SJCRH30 (cell line): Measurements from ENCODE around the gene TLR9. TPM values are rescaled to one million over a fixed set of nuclear protein-coding genes. Genes with fewer than 3 reads are reported as not detected.
"Not testable (repeated sequence)": the region's sequence is repeated elsewhere in the genome, so short reads cannot be mapped to it uniquely, and the experiment has no call there.

Experiments used
- DNase-seq, 2 experiments: peaks; one replicate each; pipeline ENCODE4 v3.0.0-alpha.2; 2015 to 2020
- H3K27ac ChIP-seq: fragments of 250-450 bp; sonication (Bioruptor Pico); 2 replicates; pipeline ENCODE4 v1.5.1; 2020; ENCODE audit warnings: mild to moderate bottlenecking, moderate library complexity
- H3K27me3 ChIP-seq: fragments of 250-450 bp; sonication (Bioruptor Pico); 2 replicates; pipeline ENCODE4 v1.5.1; 2020; ENCODE audit warnings: mild to moderate bottlenecking, moderate library complexity
- H3K36me3 ChIP-seq: fragments of 250-450 bp; sonication (Bioruptor Pico); 2 replicates; pipeline ENCODE4 v1.5.1; 2020; ENCODE audit warnings: mild to moderate bottlenecking, moderate library complexity
- H3K4me1 ChIP-seq: fragments of 250-450 bp; sonication (Bioruptor Pico); 2 replicates; pipeline ENCODE4 v1.5.1; 2020; ENCODE audit warnings: mild to moderate bottlenecking, moderate library complexity
- H3K4me3 ChIP-seq: fragments of 250-450 bp; sonication (Bioruptor Pico); 2 replicates; pipeline ENCODE4 v1.5.1; 2020; ENCODE audit warnings: mild to moderate bottlenecking, moderate library complexity
- H3K9me3 ChIP-seq: fragments of 250-450 bp; sonication (Bioruptor Pico); replicated peaks from 2 replicates; pipeline ENCODE4 v1.5.1; 2020; ENCODE audit warnings: mild to moderate bottlenecking, moderate library complexity
- total RNA-seq: library from RNA; depleted of rRNA; stranded (reverse); fragments of >200 nt; shearing (Covaris generic); gene quantifications from 2 replicates; pipeline ENCODE4 v1.2.3, GENCODE V29; 2014

The TLR9 gene
- total RNA-seq, 1 experiment from 2014 or later, result not detected

DNA sequence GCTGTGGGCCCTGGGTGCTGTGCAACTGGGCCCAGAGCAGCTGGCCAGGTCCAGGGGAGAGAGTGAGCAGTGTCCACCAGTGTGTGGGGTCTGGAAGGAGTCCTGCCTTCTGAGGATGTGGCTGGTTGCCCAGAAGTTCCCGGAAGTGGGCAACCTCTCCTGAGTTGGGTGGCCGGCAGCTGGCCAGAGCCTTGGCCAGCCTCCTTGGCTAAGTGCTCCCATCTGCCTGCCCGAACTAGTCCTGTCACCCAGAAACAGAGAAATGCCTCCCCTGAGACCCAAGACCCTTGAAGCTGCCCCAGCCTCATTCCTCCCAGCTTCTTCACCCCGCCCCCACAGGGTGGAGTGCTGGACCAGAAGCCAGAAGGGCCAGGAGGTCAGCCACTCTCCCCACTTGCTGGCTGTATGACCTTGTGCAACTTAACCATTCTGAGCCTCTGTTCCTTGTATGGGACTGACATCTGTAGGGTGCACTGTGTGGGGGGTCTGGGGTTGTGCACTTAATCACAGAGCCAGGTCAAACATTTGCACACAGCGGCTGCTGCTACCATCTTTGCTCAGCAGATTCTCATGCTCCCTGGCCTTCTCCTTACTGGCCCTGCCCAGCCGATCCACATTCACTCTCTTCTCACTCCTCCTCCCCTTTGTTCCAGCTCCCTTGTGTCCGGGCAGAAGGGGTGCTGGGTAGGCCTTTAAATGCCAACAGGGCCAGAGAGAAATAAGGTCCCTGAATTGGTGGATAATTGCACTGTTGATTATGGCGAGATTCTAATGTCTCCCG is 35.0 kb downstream of the TLR9 start:
- no peak overlapping the region for H3K4me3 ChIP-seq
- H3K27me3 ChIP-seq, result no peaks in the 10 kb centered on the region
- peak overlapping the region; percentile 39 for H3K27ac ChIP-seq
- H3K4me1 ChIP-seq, result peaks cover 18% of the 10 kb centered on the region
- peak; percentile 82 to 85 for DNase-seq
- H3K9me3 ChIP-seq, result no peaks in the 10 kb centered on the region
- H3K36me3 ChIP-seq, result no peaks in the 10 kb centered on the region

GRCh38 chr3:52188556-52188955 is 36.9 kb downstream of the TLR9 start:
- no peak overlapping the region for H3K4me3 ChIP-seq
- peaks cover 28% of the 10 kb centered on the region for H3K4me1 ChIP-seq
- no peaks in the 10 kb centered on the region for H3K9me3 ChIP-seq
- H3K27me3 ChIP-seq, result no peaks in the 10 kb centered on the region
- H3K27ac ChIP-seq, result no peak overlapping the region
- H3K36me3 ChIP-seq, result no peaks in the 10 kb centered on the region
- no peak for DNase-seq

DNA sequence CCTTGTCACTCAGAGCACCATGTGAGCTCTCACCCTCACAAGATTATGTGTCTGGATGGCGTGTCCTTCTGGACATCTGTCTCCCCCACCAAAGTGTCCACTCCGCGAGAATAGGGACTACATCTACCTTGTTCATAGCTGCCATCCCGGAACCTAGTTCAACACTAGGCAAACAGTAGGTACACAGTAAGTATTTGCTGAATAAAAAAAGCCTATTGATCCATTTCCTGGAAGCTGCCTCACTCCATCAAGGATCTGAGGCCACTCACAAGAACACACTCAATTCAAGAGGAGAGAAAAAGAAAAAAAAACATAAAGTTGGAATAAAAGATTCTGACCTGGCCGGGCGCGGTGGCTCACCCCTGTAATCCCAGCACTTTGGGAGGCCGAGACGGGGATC is 38.7 kb downstream of the TLR9 start:
- no peak for DNase-seq
- Histone ChIP-seq H3K27me3 (no peaks in the 10 kb centered on the region), H3K36me3 (no peaks in the 10 kb centered on the region), H3K27ac (no peak overlapping the region), H3K4me3 (no peak overlapping the region), H3K9me3 (no peaks in the 10 kb centered on the region), H3K4me1 (peaks cover 34% of the 10 kb centered on the region)

GRCh38 chr3:52185837-52186236 is 39.6 kb downstream of the TLR9 start:
- Histone ChIP-seq H3K27me3 (no peaks in the 10 kb centered on the region), H3K36me3 (no peaks in the 10 kb centered on the region), H3K27ac (no peak overlapping the region), H3K4me1 (peaks cover 35% of the 10 kb centered on the region), H3K9me3 (no peaks in the 10 kb centered on the region), H3K4me3 (no peak overlapping the region)
- DNase-seq, result no peak

DNA sequence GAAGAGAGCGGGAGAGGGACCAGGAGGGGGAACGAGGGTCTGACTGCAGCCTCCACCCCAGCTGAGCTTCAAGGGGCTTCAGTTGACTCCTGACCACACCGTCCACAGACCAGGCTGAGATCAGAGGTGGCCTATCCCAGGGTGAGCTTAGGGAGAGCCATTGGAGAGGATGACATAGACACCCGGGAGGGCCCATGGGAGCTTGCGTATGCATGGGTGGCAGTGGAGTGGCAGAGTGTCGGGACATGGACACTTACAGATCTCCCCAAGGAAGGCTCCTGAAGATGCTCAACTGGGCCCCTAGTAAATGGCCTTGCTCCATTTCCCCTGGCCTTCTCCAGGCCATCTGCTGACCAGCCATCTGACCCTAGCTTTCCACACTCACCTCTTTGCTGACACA is 40.1 kb downstream of the TLR9 start:
- Histone ChIP-seq H3K27ac (no peak overlapping the region), H3K36me3 (no peaks in the 10 kb centered on the region), H3K4me3 (no peak overlapping the region), H3K27me3 (no peaks in the 10 kb centered on the region), H3K9me3 (no peaks in the 10 kb centered on the region), H3K4me1 (peaks cover 30% of the 10 kb centered on the region)
- no peak for DNase-seq

DNA sequence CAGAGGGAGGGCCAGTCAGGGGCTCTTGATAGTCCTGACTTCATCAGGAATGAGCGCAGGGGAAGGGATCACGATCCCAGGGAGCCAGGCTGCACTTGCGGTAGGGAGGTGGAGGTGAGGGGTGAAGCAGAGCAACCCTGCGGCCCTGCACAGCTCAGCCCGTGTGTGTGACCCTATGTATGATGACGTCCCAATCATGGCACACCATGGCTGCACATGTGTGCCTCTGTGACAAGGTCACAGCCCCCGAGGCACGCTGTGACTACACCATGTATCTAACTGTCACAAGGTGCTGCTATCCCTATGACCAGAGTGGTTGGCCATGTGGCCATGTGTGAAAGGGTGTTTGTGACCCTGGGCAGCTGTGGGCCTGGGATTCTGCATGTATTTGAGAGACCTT is 40.8 kb downstream of the TLR9 start:
- H3K9me3 ChIP-seq, result no peaks in the 10 kb centered on the region
- no peaks in the 10 kb centered on the region for H3K27me3 ChIP-seq
- H3K27ac ChIP-seq, result no peak overlapping the region
- peaks cover 23% of the 10 kb centered on the region for H3K4me1 ChIP-seq
- H3K4me3 ChIP-seq, result no peak overlapping the region
- DNase-seq, result no peak
- H3K36me3 ChIP-seq, result no peaks in the 10 kb centered on the region

GRCh38 chr3:52183786-52184445 is 41.5 kb downstream of the TLR9 start:
- no peaks in the 10 kb centered on the region for H3K9me3 ChIP-seq
- no peak overlapping the region for H3K27ac ChIP-seq
- no peaks in the 10 kb centered on the region for H3K27me3 ChIP-seq
- no peaks in the 10 kb centered on the region for H3K36me3 ChIP-seq
- DNase-seq, result peak; percentile 51 to 69
- H3K4me3 ChIP-seq, result no peak overlapping the region
- H3K4me1 ChIP-seq, result peaks cover 21% of the 10 kb centered on the region; the same call in 1 of the 2 replicates

- no peaks in the 10 kb centered on the region for H3K36me3 ChIP-seq
- no peaks in the 10 kb centered on the region for H3K9me3 ChIP-seq
- no peak overlapping the region for H3K4me3 ChIP-seq
- DNase-seq, result no peak
- peaks cover 21% of the 10 kb centered on the region; the same call in 1 of the 2 replicates for H3K4me1 ChIP-seq
- no peak overlapping the region for H3K27ac ChIP-seq
- no peaks in the 10 kb centered on the region for H3K27me3 ChIP-seq
Measured at GRCh38 chr3:52182691-52183090, 42.8 kb downstream of the TLR9 start.

DNA sequence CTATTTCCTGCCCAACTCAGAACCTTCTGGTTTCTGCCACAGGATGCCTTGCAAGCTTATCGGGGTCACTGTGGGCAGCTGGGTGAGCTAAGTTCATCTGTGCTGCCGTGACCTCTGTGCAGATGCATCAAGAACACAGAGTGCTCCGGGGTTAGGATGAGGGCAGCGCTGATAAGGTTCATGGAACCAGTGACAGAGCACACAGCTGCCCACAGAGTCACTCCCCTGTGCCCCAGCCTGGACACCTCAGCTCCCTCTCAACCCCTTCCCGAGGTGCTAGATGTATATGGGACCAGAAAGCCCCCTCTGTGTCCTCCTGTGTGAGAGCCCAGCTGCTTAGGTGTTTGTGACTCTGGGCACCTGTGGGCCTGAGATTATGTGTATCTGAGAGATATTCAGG is 43.2 kb downstream of the TLR9 start:
- Histone ChIP-seq H3K27ac (no peak overlapping the region), H3K36me3 (no peaks in the 10 kb centered on the region), H3K4me1 (peaks cover 22% of the 10 kb centered on the region; the same call in 1 of the 2 replicates), H3K9me3 (no peaks in the 10 kb centered on the region), H3K4me3 (no peak overlapping the region), H3K27me3 (no peaks in the 10 kb centered on the region)
- no peak for DNase-seq

DNA sequence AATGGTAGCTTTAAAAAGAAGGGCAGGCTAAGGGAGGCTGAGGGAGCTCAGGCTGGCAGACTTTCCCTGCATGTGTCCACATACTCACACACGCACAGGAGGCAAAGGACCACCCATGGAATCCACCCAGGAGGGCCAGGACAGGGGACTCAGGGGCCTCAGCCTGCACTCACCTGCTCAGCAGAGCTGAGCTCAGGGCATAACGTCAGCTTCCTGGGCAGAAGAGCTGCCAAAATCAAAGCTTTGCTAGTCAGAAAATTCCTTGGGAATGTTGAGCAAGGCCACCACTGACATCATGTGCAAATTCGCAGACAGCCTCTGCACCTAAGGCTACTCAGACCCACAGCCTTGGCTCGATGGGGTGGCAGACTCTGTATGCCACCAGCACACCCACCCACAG is 43.9 kb downstream of the TLR9 start:
- H3K4me1 ChIP-seq, result peaks cover 28% of the 10 kb centered on the region; the same call in 1 of the 2 replicates
- no peaks in the 10 kb centered on the region for H3K9me3 ChIP-seq
- no peaks in the 10 kb centered on the region for H3K36me3 ChIP-seq
- H3K27me3 ChIP-seq, result no peaks in the 10 kb centered on the region
- no peak overlapping the region for H3K4me3 ChIP-seq
- peak in 1 of 2 experiments; percentile 46 for DNase-seq
- H3K27ac ChIP-seq, result no peak overlapping the region

DNA sequence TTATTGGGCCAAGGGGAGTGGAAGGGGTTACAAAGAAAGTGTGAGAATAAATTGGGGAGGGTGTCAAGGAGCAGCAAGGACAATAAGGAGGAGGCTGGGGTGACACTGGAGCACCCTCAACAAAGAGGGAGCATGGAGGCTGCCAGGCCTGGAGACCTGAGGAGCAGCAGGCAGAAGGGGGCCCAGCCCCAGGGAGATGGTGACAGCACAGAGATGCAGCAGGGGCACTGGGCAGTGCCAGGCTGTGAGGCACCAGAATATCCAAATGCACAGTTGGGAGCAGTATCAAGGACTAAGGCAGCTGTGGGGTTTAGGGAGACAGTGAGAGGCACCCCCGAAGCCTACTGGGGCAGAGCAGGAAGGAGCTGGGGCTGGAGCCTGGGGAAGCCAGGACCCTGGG is 46.9 kb downstream of the TLR9 start:
- no peak for DNase-seq
- Histone ChIP-seq H3K9me3 (no peaks in the 10 kb centered on the region), H3K27me3 (no peaks in the 10 kb centered on the region), H3K4me3 (no peak overlapping the region), H3K27ac (no peak overlapping the region), H3K4me1 (peaks cover 21% of the 10 kb centered on the region; the same call in 1 of the 2 replicates), H3K36me3 (no peaks in the 10 kb centered on the region)

DNA sequence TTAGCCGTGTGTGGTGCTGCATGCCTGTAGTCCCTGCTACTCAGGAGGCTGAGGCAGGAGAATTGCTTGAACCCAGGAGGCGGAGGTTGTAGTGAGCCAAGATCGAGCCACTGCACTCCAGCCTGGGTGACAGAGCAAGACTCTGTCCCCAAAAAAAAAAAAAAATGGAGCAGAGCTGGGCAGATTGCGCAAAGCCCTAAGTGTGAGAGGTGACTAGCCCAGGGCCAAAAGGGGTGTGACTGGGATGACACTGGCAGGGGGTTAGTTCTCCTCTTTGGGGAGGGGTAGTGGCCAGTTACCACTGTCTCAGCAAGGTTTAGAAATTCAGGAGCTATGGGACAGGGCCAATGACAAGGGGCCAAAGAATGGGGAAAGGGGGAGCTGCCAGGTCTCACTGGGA is 47.3 kb downstream of the TLR9 start:
- H3K9me3 ChIP-seq, H3K27ac ChIP-seq, H3K36me3 ChIP-seq, DNase-seq, H3K4me3 ChIP-seq, H3K27me3 ChIP-seq: not testable (repeated sequence)
- peaks cover 20% of the 10 kb centered on the region; the same call in 1 of the 2 replicates for H3K4me1 ChIP-seq

- no peaks in the 10 kb centered on the region for H3K9me3 ChIP-seq
- no peaks in the 10 kb centered on the region for H3K27me3 ChIP-seq
- H3K4me3 ChIP-seq, result no peak overlapping the region
- H3K27ac ChIP-seq, result no peak overlapping the region
- no peak for DNase-seq
- no peaks in the 10 kb centered on the region for H3K36me3 ChIP-seq
- H3K4me1 ChIP-seq, result peaks cover 20% of the 10 kb centered on the region; the same call in 1 of the 2 replicates
Measured at GRCh38 chr3:52177701-52178042, 47.8 kb downstream of the TLR9 start.

- no peak for DNase-seq
- no peak overlapping the region for H3K27ac ChIP-seq
Measured at GRCh38 chr3:52176951-52177700, 48.3 kb downstream of the TLR9 start.

GRCh38 chr3:52176180-52176752 is 49.2 kb downstream of the TLR9 start:
- DNase-seq, result no peak
- H3K36me3 ChIP-seq, result no peaks in the 10 kb centered on the region
- peaks cover 16% of the 10 kb centered on the region; the same call in 1 of the 2 replicates for H3K4me1 ChIP-seq
- no peak overlapping the region for H3K27ac ChIP-seq
- no peaks in the 10 kb centered on the region for H3K9me3 ChIP-seq
- H3K27me3 ChIP-seq, result no peaks in the 10 kb centered on the region
- no peak overlapping the region for H3K4me3 ChIP-seq

More at GRCh38 chr3:52176951-52177700, 48.3 kb downstream of the TLR9 start:
- Histone ChIP-seq H3K36me3 (no peaks in the 10 kb centered on the region), H3K9me3 (no peaks in the 10 kb centered on the region), H3K4me1 (peaks cover 19% of the 10 kb centered on the region; the same call in 1 of the 2 replicates), H3K27me3 (no peaks in the 10 kb centered on the region), H3K4me3 (no peak overlapping the region)
